GM10248 (cell line): ENCODE results near the gene OCLN.
"Not testable (repeated sequence)": the region's sequence is repeated elsewhere in the genome, so short reads cannot be mapped to it uniquely, and the experiment has no call there.

Source experiments
- CTCF ChIA-PET: fragments of 300-600 bp; sonication (Branson Sonifier 250); formaldehyde crosslinking; extraction: SDS; loops from one replicate; lab custom pipeline; 2021; ENCODE audit warnings: antibody characterized with exemption; lab: Yijun Ruan, JAX
- POLR2A ChIA-PET: fragments of 350-650 bp; sonication (Branson Sonifier 250); formaldehyde crosslinking; extraction: SDS; loops from one replicate; lab custom pipeline; 2020; ENCODE audit warnings: antibody characterized with exemption; lab: Yijun Ruan, JAX
- DNase-seq: peaks from one replicate; pipeline ENCODE4 v3.0.0; 2012; ENCODE audit errors: extremely low spot score
- TF ChIP-seq, protein P1 (sequence below): IDR thresholded peaks from 2 replicates; pipeline ENCODE4 v1.5.1; 2012; ENCODE audit warnings: mild to moderate bottlenecking, low read depth; ENCODE audit errors: extremely low read depth, missing control alignments, control extremely low read depth

OCLN gene

DNA sequence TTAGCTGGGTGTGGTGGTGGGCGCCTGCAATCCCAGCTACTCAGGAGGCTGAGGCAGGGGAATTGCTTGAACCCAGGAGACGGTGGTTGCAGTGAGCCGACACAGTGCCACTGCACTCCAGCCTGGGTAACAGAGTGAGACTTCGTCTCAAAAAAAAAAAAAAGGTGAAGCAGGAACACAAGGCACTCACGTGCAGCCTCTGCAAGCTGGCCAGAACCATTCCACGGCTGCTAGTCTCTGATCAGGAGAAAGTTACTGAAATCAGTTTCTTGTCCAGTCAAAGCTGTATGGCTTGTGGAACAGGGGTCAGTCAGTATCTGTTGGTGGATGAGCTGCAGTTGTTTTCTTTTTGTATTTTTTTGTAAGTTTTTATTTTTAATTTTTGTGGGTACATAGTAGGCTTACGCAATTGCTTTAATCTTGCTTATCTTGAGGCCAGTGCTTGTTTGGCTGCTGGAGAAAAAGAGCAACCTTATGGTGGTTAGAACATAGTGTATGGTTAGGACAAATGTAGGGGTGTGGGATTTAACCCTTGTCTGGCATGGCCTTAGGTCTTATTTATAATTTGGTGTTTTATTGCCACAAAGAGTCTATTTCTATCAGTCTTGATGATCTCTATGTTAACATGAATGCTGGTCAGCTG lies 34.7 kb downstream of the OCLN start:
- ChIA-PET CTCF (interaction anchor here (1.1 to 2.2 kb wide), 3 partner anchors 10 to 71 kb away, joined by 3 to 7 read pairs (median 6); no protein-coding TSS in a partner anchor), POLR2A (no interaction called here)
- TF ChIP-seq, protein P1, sequence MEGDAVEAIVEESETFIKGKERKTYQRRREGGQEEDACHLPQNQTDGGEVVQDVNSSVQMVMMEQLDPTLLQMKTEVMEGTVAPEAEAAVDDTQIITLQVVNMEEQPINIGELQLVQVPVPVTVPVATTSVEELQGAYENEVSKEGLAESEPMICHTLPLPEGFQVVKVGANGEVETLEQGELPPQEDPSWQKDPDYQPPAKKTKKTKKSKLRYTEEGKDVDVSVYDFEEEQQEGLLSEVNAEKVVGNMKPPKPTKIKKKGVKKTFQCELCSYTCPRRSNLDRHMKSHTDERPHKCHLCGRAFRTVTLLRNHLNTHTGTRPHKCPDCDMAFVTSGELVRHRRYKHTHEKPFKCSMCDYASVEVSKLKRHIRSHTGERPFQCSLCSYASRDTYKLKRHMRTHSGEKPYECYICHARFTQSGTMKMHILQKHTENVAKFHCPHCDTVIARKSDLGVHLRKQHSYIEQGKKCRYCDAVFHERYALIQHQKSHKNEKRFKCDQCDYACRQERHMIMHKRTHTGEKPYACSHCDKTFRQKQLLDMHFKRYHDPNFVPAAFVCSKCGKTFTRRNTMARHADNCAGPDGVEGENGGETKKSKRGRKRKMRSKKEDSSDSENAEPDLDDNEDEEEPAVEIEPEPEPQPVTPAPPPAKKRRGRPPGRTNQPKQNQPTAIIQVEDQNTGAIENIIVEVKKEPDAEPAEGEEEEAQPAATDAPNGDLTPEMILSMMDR, result no peak
- DNase-seq, result no peak

DNA sequence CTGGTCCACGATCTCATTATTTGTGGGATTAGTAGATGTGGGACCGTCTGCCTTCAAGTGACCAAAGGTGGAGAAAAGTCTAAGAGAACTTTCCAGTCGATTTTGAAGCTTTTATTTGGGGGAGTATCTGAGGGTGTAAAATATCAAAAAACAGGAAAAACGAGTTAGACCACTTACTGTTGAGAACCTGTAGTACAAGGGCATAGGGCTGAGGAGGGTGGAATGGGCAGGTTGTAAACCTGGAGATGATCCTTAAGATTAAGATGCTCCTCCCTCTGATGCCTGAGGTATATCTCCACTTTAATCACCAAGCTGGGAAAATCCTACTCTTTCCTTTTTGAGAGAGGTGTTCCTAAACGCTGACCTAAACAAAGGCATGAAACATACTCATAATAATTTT lies 35.4 kb downstream of the OCLN start:
- TF ChIP-seq, protein P1, result no peak
- no peak for DNase-seq
- CTCF ChIA-PET, result interaction anchor here (1.1 kb wide), 1 partner anchor 15 kb away, joined by 3 read pairs; no protein-coding TSS in a partner anchor
- POLR2A ChIA-PET, result no interaction called here

DNA sequence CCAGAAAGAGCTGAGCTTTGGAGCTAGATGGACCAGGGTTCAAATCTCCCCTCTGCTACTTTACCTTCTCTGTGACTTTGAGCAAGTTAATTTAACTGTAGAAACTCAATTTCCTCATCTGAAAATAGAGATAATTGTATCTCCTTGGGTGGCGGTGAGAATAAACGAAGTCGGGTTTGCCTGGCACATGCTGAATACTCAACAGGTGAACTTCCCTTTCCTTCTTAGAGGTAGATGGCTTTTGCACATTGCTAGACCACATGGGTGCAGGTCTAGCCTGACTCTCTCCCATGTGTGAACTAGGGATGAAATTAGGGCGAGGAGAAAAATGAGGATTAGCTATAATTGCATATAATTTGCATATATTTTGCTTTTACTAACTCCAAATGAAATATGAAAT lies 36.0 kb downstream of the OCLN start:
- TF ChIP-seq, protein P1, result no peak
- CTCF ChIA-PET, result interaction anchor here (1.1 kb wide), 1 partner anchor 16 kb away, joined by 3 read pairs; no protein-coding TSS in a partner anchor
- POLR2A ChIA-PET, result no interaction called here
- DNase-seq, result no peak

DNA sequence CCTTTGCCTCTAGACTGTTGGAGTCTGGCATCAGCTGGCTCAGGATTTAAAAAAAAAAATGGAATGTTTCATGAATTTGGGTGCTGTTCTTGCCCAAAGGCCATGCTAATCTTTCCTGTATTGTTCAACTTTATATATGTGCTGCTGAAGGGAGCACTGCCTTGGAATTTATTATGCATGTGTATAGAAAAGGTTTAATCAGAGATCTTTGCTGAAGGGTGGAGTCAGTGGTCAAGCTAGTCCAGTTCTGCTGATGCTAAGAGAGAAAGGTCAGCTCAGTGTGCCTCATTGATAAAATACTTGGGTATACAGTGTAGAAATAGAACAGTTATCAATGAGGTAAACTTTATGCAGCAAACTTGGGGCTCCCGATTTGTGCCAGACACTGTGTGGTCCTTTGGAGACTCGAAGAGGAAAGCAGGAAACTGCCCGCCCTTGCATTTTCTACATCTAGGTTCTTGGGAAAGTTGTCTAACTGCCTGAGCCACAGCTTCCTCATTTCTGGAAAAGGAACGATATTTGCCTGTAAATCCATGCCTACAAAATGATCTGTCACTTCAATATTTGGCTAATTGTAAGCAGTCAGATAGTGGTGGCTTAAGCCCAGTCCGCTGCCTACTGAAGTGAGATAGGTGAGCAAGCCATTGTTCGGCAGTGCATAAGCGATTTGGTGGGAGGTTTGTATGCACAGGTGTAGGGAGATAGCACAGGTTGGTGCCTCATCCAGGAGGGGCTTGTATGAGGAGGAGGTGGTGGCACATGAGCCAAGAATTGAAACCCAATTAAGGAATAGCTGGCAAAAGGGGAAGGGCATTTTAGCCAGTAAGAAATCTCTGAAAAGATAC lies 38.2 kb downstream of the OCLN start:
- CTCF ChIA-PET, result interaction anchor here (1.2 to 1.3 kb wide), 2 partner anchors 12 to 25 kb away, joined by 3 to 4 read pairs; no protein-coding TSS in a partner anchor
- POLR2A ChIA-PET, result no interaction called here
- DNase-seq, result no peak
- TF ChIP-seq, protein P1, result no peak

DNA sequence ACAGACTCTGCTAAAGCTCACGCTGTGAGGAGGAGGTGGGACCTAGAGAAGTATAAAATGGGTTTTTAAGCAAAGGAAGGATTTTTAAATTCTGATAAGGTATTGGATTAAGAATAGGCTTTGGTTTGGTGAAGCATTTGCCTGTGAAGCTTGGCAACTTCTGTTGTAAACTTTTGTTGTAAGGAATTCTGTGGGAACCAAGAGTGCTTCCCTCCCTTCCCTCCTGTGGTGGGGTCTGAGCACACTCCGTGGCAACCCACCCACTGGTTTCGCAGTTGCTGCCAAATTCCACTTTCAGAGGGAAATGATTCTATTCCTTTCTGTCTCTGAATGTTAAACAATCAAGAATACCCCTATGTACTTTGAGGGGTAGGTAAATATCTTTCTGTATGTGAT lies 38.8 kb downstream of the OCLN start:
- DNase-seq, result no peak
- POLR2A ChIA-PET, result no interaction called here
- CTCF ChIA-PET, result interaction anchor here (1.3 kb wide), 1 partner anchor 12 kb away, joined by 3 read pairs; no protein-coding TSS in a partner anchor
- TF ChIP-seq, protein P1, result no peak

DNA sequence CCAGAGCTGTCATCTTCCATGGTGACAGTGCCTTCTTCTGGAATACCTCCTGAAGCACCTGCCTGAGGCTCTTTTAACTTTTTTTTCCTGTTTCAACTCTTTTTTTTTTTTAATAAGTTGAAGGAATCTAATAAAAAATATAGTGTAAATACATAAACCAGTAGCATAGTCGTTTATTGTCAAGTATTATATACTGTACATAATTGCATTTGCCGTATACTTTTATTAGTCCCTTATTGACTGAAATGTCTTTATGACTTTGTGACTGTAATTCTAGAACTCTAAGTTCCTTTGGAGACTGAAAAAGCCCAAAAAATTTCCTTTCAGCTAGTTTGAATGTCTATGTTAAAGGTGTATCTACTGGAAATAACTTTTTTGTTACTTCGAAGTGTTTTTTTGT lies 45.3 kb downstream of the OCLN start:
- CTCF ChIA-PET, DNase-seq, POLR2A ChIA-PET: not testable (repeated sequence)

DNA sequence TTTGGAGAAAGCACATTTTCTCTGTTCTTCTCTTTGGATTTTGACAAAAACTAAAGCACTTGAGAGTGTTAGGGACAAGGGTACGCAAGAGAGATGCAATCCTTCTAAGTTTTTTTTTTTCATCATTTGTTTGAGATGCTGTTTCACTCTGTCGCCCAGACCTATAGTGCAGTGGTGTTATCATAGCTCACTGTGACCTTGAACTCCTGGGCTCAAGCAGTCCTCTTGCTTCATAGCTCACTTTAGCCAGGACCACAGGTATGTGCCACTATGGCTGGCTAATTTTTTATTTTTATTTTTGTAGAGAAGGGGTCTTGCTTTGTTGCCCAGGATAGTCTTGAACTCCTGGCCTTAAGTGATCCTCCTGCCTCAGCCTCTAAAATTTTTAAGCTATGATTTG lies 46.1 kb downstream of the OCLN start:
- DNase-seq, POLR2A ChIA-PET: not testable (repeated sequence)

DNA sequence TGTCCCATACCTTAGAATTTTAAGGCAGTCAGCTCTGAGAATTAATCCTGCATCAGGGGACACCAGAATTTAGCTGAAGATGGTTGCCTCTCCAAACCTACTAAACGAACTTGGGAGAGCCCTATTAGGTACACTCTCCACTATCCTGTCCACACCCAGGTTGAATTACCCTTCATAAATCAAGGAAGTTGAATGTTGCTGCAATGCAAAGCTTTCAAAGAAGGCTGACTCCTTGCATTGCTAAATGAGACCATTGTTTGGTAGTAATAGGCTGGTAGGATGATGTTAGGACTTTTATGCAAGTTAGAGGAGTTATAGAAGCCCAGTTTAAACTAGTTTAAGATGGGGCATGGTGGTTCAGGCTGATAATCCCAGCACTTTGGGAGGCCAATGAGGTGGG lies 48.8 kb downstream of the OCLN start:
- POLR2A ChIA-PET, DNase-seq, CTCF ChIA-PET: not testable (repeated sequence)

More for the DNA sequence above, 46.1 kb downstream of the OCLN start:
- CTCF ChIA-PET, result not testable (repeated sequence)

DNA sequence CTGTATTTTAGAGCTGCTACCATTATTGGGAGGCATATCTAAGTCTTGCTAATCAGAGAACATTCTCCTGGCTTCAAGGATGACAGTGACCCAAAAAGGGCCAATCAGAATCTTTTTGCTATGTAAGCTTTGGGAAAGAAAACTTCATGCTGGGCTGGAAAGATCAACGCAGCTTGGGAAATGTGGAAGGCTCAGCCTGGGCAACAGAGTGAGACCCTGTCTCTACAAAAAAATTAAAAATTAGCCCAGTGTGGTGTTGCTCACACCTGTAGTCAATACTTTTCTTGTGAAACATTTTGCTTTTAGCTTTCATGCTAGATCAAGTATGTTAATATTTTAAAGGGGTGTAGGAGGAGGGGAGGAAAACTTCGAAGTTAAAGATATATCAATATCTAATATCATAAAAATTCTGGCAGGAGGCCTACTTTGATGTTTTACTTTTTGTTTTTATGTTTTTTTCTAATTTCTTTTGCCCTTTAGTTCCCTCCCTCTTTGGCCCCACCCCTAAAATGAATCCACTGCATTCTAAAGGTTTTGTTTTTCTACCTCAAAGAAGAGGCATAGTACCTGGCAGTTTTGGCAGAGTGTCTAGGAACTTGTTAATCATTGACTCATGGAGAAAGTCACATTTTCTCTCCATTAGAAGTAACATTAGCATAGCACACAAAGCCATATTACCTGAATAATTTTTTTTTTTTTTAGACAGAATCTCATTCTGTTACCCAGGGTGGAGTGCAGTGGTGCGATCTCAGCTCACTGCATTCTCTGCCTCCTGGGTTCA lies 50.4 kb downstream of the OCLN start:
- DNase-seq, POLR2A ChIA-PET, CTCF ChIA-PET: not testable (repeated sequence)

DNA sequence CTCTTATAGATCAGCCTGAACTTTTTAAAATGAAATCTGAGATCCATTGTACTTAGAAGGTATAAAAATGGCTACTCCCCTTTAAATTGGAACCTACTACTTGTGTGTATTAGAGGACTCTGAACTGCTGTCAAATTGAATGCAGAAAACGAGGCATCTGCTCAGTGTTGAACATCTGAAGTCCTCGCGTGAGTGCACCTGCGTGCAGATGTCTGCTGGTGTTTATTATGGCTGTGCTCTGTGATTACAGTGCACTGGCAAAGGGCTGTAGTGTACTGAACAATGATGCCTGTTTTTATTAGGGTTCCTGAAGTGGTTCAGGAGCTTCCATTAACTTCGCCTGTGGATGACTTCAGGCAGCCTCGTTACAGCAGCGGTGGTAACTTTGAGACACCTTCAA lies 52.0 kb downstream of the OCLN start:
- CTCF ChIA-PET, DNase-seq, POLR2A ChIA-PET: not testable (repeated sequence)
